Activated CD8-positive, alpha-beta T cell treated with anti-CD3 and anti-CD28 coated beads for 36 hours (primary cell): ENCODE data around the gene TALDO1. TPM values are rescaled to one million over a fixed set of nuclear protein-coding genes. Genes with fewer than 3 reads are reported as not detected.

Experiments used
- ATAC-seq: fragments of 200-7000 bp; cut with Tn5 transposase; one replicate; pipeline ENCODE4 v1.10.0; 2021; ENCODE audit warnings: mild to moderate bottlenecking, moderate library complexity
- CTCF ChIA-PET: fragments of 350-600 bp; sonication (Branson Sonifier 250); formaldehyde crosslinking; loops from one replicate; lab custom pipeline; 2021; ENCODE audit warnings: antibody characterized with exemption; lab: Charles Lee
- POLR2A ChIA-PET: fragments of 350-600 bp; sonication (Branson Sonifier 250); formaldehyde crosslinking; loops from one replicate; lab custom pipeline; 2021; ENCODE audit warnings: antibody characterized with exemption; lab: Charles Lee
- DNase-seq: peaks from one replicate; pipeline ENCODE4 v3.0.0-alpha.2; 2020
- H3K27ac Mint-ChIP-seq: one replicate; pipeline ENCODE4 v1.8.0; 2021; ENCODE audit warnings: mild to moderate bottlenecking, mixed read lengths
- H3K27me3 Mint-ChIP-seq: one replicate; pipeline ENCODE4 v1.8.0; 2021; ENCODE audit warnings: mixed read lengths
- H3K36me3 Mint-ChIP-seq: one replicate; pipeline ENCODE4 v1.8.0; 2021; ENCODE audit warnings: low read depth, mixed read lengths
- H3K4me1 Mint-ChIP-seq: one replicate; pipeline ENCODE4 v1.8.0; 2021; ENCODE audit warnings: low read depth, mixed read lengths
- H3K4me3 Mint-ChIP-seq: one replicate; pipeline ENCODE4 v1.8.0; 2021; ENCODE audit warnings: mild to moderate bottlenecking, moderate library complexity, mixed read lengths
- H3K9me3 Mint-ChIP-seq: one replicate; pipeline ENCODE4 v1.8.0; 2021; ENCODE audit warnings: mixed read lengths
- intact Hi-C: fragments of 100-400 bp; cut with micrococcal nuclease; formaldehyde crosslinking; loops from one replicate; pipeline ENCODE4 v1.10.0; 2022
- total RNA-seq, 2 experiments: library from RNA; stranded (reverse); gene quantifications; one replicate each; pipeline ENCODE4 v1.2.3, GENCODE V29; 2021
- TF ChIP-seq, protein P1 (sequence below): fragments of 200-600 bp; IDR thresholded peaks from one replicate; pipeline ENCODE4 v1.8.0; 2022; ENCODE audit warnings: antibody characterized with exemption, mild to moderate bottlenecking

TALDO1 gene
- total RNA-seq, 2 experiments from 2014 or later = 234 to 241 TPM

DNA sequence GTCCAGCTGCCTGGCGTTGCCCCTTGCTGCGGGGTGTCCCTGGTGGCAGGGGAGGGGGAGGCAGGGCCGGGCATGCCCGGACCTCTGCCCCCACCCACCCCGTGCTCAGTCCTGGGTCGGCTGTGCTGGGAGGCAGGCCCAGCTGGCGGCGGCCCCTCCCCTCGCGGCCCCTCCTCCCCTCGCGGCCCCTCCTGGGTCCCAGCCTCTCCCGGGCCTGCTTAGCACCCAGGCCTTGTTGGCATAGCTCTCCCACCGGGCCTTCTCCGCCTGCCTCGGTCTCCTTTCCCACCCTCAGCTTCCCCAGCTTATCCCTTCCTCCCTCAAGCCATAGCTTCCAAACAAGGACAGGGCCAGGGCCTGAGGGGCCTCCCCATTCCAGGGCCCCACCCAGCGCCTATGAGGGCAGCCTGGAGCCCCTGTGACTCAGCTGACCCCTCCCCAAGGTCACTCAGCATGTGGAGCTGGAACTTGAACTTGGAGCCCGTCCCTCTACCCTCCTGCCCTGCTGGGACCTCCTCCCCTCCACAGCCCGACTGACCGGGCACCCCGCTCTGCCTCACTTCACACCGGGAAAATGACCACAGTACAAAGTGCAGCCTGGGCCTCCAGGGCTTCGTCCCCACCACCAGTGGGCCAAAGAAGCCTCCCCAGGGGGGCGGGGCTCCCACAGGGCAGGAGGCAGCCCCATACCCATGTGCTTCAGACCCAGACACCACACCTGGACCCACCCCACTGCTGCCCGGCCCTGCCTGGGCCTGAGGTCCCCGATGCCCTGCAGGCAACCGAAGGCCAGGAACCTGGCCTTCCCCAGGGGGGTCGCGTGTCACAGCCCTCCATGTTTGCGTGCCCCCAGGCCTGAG lies 40.1 kb upstream of the TALDO1 start:
- no peak overlapping the region for H3K27ac Mint-ChIP-seq
- no peak for ATAC-seq
- no peak for DNase-seq

DNA sequence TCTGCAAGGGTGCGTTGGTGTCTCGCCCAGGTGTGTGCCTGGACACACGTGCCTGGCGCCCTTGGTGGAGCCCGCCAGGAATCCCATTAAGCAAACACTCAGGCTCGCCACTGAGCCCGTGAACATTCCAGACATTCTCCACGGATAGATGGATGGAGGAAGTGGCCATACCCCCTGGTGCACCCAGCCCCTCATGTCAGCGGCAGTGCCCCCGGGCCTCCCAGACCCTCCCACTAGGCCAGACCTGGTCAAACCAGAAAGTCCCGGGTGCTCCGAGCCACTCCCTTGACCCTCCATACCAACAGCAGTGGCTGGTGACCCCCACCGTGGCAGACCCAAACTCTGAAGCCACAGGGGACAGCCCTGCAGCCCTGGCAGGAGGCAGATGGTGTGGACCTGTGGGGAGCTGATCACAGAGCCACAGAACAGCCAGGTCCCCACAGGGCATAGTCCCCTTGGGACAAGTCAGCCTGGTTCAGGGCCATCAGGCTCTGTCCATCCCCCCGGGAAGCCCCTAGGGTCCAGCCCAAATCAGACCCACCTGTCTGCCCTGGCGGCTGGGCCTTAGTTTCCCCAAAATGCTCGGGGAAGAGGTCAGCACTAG lies 39.3 kb upstream of the TALDO1 start:
- POLR2A ChIA-PET = no interaction called here
- H3K27ac Mint-ChIP-seq = no peak overlapping the region
- ATAC-seq = no peak

More for the DNA sequence above, 40.1 kb upstream of the TALDO1 start:
- ChIA-PET POLR2A (interaction anchor here (1.2 to 1.4 kb wide), 2 partner anchors 11 to 47 kb away, joined by 3 to 4 read pairs; partner anchors contain the start of gene TMEM80), CTCF (no interaction called here)
- TF ChIP-seq, protein P1, sequence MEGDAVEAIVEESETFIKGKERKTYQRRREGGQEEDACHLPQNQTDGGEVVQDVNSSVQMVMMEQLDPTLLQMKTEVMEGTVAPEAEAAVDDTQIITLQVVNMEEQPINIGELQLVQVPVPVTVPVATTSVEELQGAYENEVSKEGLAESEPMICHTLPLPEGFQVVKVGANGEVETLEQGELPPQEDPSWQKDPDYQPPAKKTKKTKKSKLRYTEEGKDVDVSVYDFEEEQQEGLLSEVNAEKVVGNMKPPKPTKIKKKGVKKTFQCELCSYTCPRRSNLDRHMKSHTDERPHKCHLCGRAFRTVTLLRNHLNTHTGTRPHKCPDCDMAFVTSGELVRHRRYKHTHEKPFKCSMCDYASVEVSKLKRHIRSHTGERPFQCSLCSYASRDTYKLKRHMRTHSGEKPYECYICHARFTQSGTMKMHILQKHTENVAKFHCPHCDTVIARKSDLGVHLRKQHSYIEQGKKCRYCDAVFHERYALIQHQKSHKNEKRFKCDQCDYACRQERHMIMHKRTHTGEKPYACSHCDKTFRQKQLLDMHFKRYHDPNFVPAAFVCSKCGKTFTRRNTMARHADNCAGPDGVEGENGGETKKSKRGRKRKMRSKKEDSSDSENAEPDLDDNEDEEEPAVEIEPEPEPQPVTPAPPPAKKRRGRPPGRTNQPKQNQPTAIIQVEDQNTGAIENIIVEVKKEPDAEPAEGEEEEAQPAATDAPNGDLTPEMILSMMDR = no peak
- Mint-ChIP-seq H3K4me1 (peaks cover 8% of the 10 kb centered on the region), H3K4me3 (no peak overlapping the region), H3K9me3 (no peaks in the 10 kb centered on the region), H3K36me3 (no peaks in the 10 kb centered on the region), H3K27me3 (peaks cover 16% of the 10 kb centered on the region)
- intact Hi-C loops = no loop called here

DNA sequence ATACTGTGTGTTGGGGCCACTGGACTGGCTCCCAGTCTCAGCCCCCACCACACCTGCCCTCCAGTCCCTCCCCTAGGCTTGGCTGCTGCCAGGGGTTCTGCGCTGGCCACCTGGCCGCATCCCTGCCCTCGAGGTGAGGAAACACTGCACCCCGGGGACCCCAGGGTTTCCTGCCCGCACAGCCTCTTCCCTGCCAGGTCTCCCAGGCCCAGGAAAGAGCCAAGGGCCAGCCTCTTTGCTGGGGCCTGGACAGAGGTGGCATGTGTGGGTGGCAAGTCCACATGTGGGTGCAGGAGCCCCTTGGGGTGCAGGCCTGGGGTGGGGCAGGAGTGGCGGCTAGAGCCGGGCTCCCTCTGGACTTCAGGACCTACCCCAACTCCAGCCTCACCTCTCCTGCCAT lies 38.8 kb upstream of the TALDO1 start:
- Mint-ChIP-seq H3K27ac (no peak overlapping the region), H3K36me3 (no peaks in the 10 kb centered on the region), H3K27me3 (peaks cover 16% of the 10 kb centered on the region), H3K9me3 (no peaks in the 10 kb centered on the region), H3K4me3 (no peak overlapping the region), H3K4me1 (peaks cover 8% of the 10 kb centered on the region)
- no peak for DNase-seq
- intact Hi-C loops = no loop called here
- no peak for ATAC-seq
- ChIA-PET CTCF (no interaction called here), POLR2A (no interaction called here)
- TF ChIP-seq, protein P1 = no peak

More for the DNA sequence above, 39.3 kb upstream of the TALDO1 start:
- Mint-ChIP-seq H3K9me3 (no peaks in the 10 kb centered on the region), H3K4me3 (no peak overlapping the region), H3K4me1 (peaks cover 8% of the 10 kb centered on the region), H3K36me3 (no peaks in the 10 kb centered on the region), H3K27me3 (peaks cover 16% of the 10 kb centered on the region)
- no peak for DNase-seq
- intact Hi-C loops = no loop called here
- TF ChIP-seq, protein P1 = no peak
- CTCF ChIA-PET = no interaction called here

DNA sequence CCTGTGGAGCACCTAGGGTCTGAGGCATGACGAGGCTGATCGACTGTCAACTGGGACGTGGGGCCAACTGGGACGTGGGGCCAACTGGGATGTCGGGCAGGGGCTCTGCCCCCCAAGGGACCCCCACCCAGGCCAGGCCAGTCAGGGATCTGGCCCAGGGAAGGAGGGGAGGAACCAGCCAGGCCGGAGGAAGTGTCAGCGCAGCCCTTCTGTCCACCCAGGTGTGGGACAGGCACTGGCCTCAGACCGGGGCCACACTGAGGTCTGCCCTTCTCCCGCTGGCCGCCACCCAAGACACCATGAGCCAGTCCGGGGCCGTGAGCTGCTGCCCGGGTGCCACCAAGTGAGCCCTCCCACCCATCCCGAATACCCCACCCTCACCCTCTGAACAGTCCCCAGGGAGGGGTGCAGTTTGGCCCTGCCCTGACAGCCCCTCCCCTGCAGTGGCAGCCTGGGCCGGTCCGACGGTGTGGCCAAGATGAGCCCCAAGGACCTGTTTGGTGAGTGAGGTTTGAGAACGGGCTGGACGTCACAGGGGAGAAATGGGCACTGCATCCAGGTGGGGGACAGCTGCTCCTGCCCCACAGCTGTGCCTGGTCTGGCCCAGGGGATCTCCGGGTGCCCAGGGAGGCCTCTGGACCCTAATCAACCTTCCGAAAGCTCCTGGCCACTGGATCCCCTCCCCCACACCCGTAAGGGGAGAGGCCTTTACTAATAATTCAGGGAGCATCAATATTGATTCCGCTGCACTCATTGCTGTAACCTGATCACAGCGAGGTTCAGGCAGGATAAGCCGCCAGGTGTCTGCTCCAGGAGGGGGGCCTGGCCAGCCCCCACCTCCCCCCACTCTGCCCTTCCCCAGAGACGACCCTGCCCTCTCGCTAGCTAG lies 37.9 kb upstream of the TALDO1 start:
- no peaks in the 10 kb centered on the region for H3K9me3 Mint-ChIP-seq
- ChIA-PET CTCF (no interaction called here), POLR2A (no interaction called here)
- TF ChIP-seq, protein P1 = no peak
- peaks cover 16% of the 10 kb centered on the region for H3K27me3 Mint-ChIP-seq
- no peak overlapping the region for H3K27ac Mint-ChIP-seq
- H3K4me3 Mint-ChIP-seq = no peak overlapping the region
- intact Hi-C loops = no loop called here
- peaks cover 8% of the 10 kb centered on the region for H3K4me1 Mint-ChIP-seq
- no peaks in the 10 kb centered on the region for H3K36me3 Mint-ChIP-seq
- ATAC-seq (no peak), DNase-seq (no peak)
